Measurements from ENCODE around the gene METRN.
A peak's percentile ranks its signal among the peaks of the same experiment; 100 is the strongest.

The METRN gene

DNA sequence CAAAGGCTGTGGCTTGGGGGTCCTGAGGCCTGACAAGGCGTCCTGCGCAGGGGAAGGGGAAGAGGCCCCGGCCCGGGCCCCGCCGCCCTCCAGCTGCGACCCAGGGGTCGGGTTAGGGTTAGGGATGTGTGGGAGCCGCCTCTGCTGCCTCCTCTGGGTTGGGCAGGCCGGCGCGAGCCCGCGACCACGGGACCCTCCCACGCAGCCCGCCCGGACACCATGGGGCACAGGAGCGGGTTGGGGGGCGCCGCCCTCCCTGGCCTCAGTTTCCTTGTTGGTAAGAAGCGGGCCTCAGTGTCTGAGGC lies 25.5 kb downstream of the METRN start:
- TF ChIP-seq SIN3A (IDR thresholded peaks at IDR 0.05; ENCODE audit: borderline replicate concordance, insufficient read depth, low read length), result no peak
- TF ChIP-seq, protein P1, sequence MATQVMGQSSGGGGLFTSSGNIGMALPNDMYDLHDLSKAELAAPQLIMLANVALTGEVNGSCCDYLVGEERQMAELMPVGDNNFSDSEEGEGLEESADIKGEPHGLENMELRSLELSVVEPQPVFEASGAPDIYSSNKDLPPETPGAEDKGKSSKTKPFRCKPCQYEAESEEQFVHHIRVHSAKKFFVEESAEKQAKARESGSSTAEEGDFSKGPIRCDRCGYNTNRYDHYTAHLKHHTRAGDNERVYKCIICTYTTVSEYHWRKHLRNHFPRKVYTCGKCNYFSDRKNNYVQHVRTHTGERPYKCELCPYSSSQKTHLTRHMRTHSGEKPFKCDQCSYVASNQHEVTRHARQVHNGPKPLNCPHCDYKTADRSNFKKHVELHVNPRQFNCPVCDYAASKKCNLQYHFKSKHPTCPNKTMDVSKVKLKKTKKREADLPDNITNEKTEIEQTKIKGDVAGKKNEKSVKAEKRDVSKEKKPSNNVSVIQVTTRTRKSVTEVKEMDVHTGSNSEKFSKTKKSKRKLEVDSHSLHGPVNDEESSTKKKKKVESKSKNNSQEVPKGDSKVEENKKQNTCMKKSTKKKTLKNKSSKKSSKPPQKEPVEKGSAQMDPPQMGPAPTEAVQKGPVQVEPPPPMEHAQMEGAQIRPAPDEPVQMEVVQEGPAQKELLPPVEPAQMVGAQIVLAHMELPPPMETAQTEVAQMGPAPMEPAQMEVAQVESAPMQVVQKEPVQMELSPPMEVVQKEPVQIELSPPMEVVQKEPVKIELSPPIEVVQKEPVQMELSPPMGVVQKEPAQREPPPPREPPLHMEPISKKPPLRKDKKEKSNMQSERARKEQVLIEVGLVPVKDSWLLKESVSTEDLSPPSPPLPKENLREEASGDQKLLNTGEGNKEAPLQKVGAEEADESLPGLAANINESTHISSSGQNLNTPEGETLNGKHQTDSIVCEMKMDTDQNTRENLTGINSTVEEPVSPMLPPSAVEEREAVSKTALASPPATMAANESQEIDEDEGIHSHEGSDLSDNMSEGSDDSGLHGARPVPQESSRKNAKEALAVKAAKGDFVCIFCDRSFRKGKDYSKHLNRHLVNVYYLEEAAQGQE (IDR thresholded peaks at IDR 0.05; ENCODE audit: insufficient read depth in 1 of 2, low read depth in 2 of 2, low read length in 2 of 2), result no peak
- TF ChIP-seq FOXP2 (optimal IDR thresholded peaks at IDR 0.05; ENCODE audit: borderline replicate concordance, extremely low read depth, extremely low read length, insufficient read depth), result no peak
- no peak for TF ChIP-seq POLR2AphosphoS5 (IDR thresholded peaks at IDR 0.05; ENCODE audit: low read depth, low read length)
- no peak for TF ChIP-seq TAF1 (IDR thresholded peaks at IDR 0.05; ENCODE audit: borderline replicate concordance, insufficient read depth, low read length)

DNA sequence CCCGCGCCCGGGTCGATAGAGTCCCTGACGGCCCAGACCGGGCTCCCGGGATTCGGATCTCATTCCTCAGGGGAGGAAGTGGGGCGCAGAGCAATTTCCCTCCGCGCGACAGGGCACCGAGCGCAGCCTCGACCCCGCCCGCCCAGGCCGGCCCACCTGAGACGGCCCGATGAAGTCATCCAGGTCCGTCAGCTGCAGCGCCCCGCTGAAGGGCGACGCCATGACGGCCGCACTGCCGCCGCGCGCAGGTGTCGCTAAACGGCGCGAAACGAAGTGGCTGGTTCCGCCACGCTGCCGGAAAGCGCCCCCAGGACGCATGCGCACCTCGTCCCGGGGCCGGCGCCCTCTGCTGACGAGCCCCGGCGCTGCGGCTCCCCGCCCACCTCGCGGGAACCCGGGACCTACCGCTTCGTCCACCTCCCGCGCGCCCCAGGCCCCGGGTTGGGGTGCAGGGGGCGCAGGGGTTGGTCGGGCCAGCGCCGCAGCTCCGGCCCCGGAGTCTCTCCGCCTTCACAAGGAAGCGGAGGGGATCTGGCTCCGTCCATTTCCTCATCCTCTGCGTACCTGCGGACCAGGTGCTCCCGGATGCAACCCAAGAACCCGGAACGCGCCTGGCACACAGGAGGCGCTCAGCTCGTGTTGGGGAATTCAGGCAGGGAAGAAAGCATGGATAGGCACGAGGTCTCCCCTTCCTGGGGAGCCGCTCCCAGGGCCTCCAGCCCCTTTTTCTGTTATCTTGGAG lies 26.0 kb downstream of the METRN start, which contains the start of gene CIAO3:
Gene CIAO3 (minus strand): TSS at position 234 of the 742 bp plus-strand sequence. CDS start 12 bp downstream, at position 222.
- TF ChIP-seq, protein P1 (IDR thresholded peaks at IDR 0.05; ENCODE audit: insufficient read depth in 1 of 2, low read depth in 2 of 2, low read length in 2 of 2), result no peak
- TF ChIP-seq FOXP2 (optimal IDR thresholded peaks at IDR 0.05; ENCODE audit: borderline replicate concordance, extremely low read depth, extremely low read length, insufficient read depth), result peak; percentile 88
- TF ChIP-seq POLR2AphosphoS5 (IDR thresholded peaks at IDR 0.05; ENCODE audit: low read depth, low read length), result no peak; the same call in 1 of the 2 replicates
- TF ChIP-seq TAF1 (IDR thresholded peaks at IDR 0.05; ENCODE audit: borderline replicate concordance, insufficient read depth, low read length), result peak; percentile 94
- no peak; the same call in 1 of the 2 replicates for TF ChIP-seq SIN3A (IDR thresholded peaks at IDR 0.05; ENCODE audit: borderline replicate concordance, insufficient read depth, low read length)

DNA sequence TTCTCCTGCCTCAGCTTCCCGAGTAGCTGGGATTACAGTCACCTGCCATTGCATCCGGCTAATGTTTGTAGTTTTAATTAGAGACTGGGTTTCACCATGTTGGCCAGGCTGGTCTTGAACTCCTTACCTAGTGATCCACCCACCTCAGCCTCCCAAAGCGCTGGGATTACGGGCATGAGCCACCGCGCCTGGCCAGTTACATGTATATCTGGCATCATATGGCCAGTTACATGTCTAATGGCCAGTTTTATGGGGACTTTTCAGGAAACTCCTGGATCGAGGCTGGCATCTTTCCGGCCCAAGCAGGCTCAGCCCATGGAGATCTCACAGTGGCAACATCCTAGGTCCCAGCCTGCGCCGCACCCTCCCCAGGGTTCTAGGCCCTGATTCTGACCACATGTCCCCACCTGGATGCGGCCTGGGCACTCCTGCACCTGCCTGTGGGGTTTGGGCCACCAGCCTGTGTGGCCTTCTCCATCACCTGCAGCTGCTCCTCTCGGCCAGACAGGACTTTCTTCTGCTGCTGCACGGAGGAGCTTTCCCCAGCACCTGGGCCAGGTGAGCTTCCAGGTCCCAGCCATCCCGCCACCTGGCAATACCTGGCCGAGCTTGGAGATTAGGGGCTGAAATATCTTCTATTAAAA lies 27.2 kb downstream of the METRN start:
- TF ChIP-seq TAF1 (IDR thresholded peaks at IDR 0.05; ENCODE audit: borderline replicate concordance, insufficient read depth, low read length), result no peak
- TF ChIP-seq FOXP2 (optimal IDR thresholded peaks at IDR 0.05; ENCODE audit: borderline replicate concordance, extremely low read depth, extremely low read length, insufficient read depth), result no peak
- TF ChIP-seq POLR2AphosphoS5 (IDR thresholded peaks at IDR 0.05; ENCODE audit: low read depth, low read length), result no peak
- no peak for TF ChIP-seq SIN3A (IDR thresholded peaks at IDR 0.05; ENCODE audit: borderline replicate concordance, insufficient read depth, low read length)
- TF ChIP-seq, protein P1 (IDR thresholded peaks at IDR 0.05; ENCODE audit: insufficient read depth in 1 of 2, low read depth in 2 of 2, low read length in 2 of 2), result no peak

DNA sequence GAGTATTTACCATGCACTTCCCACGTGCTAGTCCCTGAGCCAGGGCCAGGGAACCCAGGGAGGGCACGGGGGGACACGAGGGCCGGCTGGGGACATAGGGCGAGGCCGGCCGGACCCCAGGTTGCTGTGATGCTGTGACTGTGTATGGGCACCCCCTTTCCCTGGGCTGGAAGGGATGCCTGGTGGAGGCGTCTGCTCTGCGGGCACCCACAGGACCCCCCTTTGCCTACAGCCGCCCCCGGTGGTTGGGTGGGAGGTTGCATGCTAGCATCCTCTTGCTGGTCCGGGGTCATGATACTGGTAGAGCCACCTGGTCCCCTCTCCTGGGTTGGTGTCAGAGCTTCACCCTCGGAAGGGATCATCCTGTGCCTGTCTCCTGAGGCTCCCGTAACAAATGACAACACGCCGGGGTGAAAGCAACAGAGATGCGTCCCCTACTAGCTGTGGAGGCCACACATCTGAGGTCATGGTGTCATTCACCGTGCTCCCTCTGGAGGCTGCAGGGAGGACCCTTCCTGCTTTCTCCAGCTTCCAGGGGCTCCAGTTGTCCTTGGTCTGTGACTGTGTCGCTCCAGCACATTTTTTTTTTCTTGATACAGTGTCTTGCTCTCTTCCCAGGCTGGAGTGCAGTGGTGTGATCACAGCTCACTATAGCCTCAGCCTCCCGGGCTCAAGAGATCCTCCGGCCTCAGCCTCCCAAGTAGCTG lies 29.0 kb downstream of the METRN start:
- TF ChIP-seq SIN3A (IDR thresholded peaks at IDR 0.05; ENCODE audit: borderline replicate concordance, insufficient read depth, low read length) (no peak), TAF1 (IDR thresholded peaks at IDR 0.05; ENCODE audit: borderline replicate concordance, insufficient read depth, low read length) (no peak), POLR2AphosphoS5 (IDR thresholded peaks at IDR 0.05; ENCODE audit: low read depth, low read length) (no peak), FOXP2 (optimal IDR thresholded peaks at IDR 0.05; ENCODE audit: borderline replicate concordance, extremely low read depth, extremely low read length, insufficient read depth) (no peak)
- TF ChIP-seq, protein P1 (IDR thresholded peaks at IDR 0.05; ENCODE audit: insufficient read depth in 1 of 2, low read depth in 2 of 2, low read length in 2 of 2), result no peak
